ENCODE data around the gene RPS3A.

DNA sequence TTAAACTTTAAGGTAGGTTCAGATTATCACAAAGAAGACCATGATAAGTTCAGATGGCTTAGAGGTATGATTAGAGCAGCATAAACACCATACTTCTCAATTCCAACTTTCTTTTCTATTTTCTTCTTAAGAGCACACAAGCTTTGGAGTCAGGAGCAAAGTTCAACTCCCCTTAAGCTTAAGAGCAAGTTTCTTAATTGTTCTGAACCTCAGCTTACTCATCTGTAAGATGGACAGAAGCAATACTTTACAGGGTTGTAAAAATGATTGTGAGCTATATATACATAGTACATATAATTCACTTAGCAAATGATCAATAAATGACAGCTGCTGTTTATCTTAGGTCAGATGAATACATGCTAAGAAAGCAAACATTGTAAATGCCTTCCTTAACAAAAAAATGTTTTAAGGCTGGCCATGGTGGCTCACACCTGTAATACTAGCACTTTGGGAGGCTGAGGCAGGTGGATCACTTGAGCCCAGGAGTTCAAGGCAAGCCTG lies 25.0 kb upstream of the RPS3A start:
- TF ChIP-seq CTCF (IDR thresholded peaks at IDR 0.05 in 2 of 3, conservative IDR thresholded peaks at IDR 0.05 in 1 of 3; ENCODE audit: borderline replicate concordance in 1 of 3, insufficient read depth in 1 of 3, low read depth in 2 of 3, low read length in 2 of 3) (no peak), FOSL1 (IDR thresholded peaks at IDR 0.05; ENCODE audit: low read depth) (no peak), EZH2 (IDR thresholded peaks at IDR 0.05) (no peak), TCF7L2 (IDR thresholded peaks at IDR 0.05; ENCODE audit: borderline replicate concordance, extremely low read depth, insufficient read depth, insufficient read length) (no peak), ELF1 (IDR thresholded peaks at IDR 0.05; ENCODE audit: borderline replicate concordance, low read depth) (no peak)

All from HCT116 (cell line).